PC-9 (cell line): ENCODE measurements around the gene DHX38.

Experiments used
- CTCF ChIP-seq: fragments of 200-600 bp; sonication (generic); conservative IDR thresholded peaks from 2 replicates; pipeline ENCODE4 v1.6.1; 2017; ENCODE audit warnings: mixed run types, antibody characterized with exemption, mild to moderate bottlenecking, moderate library complexity
- EZH2 ChIP-seq: fragments of 200-600 bp; sonication (generic); IDR thresholded peaks from 2 replicates; pipeline ENCODE4 v1.8.0; 2017; ENCODE audit warnings: antibody characterized with exemption, low read depth

GRCh38 chr16:72061564-72061963 is 32.1 kb upstream of the DHX38 start:
- TF ChIP-seq CTCF = no peak
- TF ChIP-seq EZH2 = no peak
